ENCODE data around the gene NMT1. TPM values are rescaled to one million over a fixed set of nuclear protein-coding genes. Genes with fewer than 3 reads are reported as not detected.

NMT1 gene
- total and polyA plus RNA-seq, 11 donors: 36.8 to 114 (median 68.7) TPM

- intact Hi-C loops (cut with DNase I): loop anchor here in 2 of 10 donors (2.0 to 5.0 kb wide), 2 partner anchors 31 to 180 kb away; partner anchors contain the start of gene PLCD3 (in 1 of the 2)
- H3K27ac ChIP-seq: peak overlapping the region in 10 of 12 donors; percentile 47 to 90 (median 84)
- 67 to 77% (median 74%) methylated on average over 10 to 12 of the region's 12 CpGs for WGBS, 4 donors
- ATAC-seq (no peak), DNase-seq (no peak)
- H3K9me3 ChIP-seq: no peaks in the 10 kb centered on the region
- H3K4me1 ChIP-seq: peaks cover 0 to 69% (median 35%) of the 10 kb centered on the region in 12 donors
- H3K4me3 ChIP-seq: no peak overlapping the region
- H3K27me3 ChIP-seq: no peaks in the 10 kb centered on the region
- peaks cover 0 to 100% (median 94%) of the 10 kb centered on the region in 9 donors for H3K36me3 ChIP-seq
- TF ChIP-seq POLR2A (IDR thresholded peaks at IDR 0.05): no peak
- TF ChIP-seq, protein P1, sequence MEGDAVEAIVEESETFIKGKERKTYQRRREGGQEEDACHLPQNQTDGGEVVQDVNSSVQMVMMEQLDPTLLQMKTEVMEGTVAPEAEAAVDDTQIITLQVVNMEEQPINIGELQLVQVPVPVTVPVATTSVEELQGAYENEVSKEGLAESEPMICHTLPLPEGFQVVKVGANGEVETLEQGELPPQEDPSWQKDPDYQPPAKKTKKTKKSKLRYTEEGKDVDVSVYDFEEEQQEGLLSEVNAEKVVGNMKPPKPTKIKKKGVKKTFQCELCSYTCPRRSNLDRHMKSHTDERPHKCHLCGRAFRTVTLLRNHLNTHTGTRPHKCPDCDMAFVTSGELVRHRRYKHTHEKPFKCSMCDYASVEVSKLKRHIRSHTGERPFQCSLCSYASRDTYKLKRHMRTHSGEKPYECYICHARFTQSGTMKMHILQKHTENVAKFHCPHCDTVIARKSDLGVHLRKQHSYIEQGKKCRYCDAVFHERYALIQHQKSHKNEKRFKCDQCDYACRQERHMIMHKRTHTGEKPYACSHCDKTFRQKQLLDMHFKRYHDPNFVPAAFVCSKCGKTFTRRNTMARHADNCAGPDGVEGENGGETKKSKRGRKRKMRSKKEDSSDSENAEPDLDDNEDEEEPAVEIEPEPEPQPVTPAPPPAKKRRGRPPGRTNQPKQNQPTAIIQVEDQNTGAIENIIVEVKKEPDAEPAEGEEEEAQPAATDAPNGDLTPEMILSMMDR (IDR thresholded peaks at IDR 0.05): no peak
Observed at GRCh38 chr17:45101883-45102811, 41.0 kb downstream of the NMT1 start.

- peak overlapping the region in 10 of 12 donors; percentile 47 to 90 (median 84) for H3K27ac ChIP-seq
- no peak overlapping the region for H3K4me3 ChIP-seq
- no peaks in the 10 kb centered on the region for H3K9me3 ChIP-seq
- DNase-seq (no peak), ATAC-seq (no peak)
- TF ChIP-seq POLR2A (IDR thresholded peaks at IDR 0.05): no peak
- TF ChIP-seq, protein P1 (IDR thresholded peaks at IDR 0.05): no peak
- H3K4me1 ChIP-seq: peaks cover 0 to 76% (median 38%) of the 10 kb centered on the region in 12 donors
- 50 to 71% (median 62%) methylated on average over 9 of the region's 9 CpGs for WGBS, 4 donors
- H3K27me3 ChIP-seq: no peaks in the 10 kb centered on the region
- H3K36me3 ChIP-seq: peaks cover 0 to 100% (median 92%) of the 10 kb centered on the region in 9 donors
- intact Hi-C loops (cut with DNase I): loop anchor here in 2 of 10 donors (2.0 to 5.0 kb wide), 2 partner anchors 30 to 181 kb away; partner anchors contain the start of gene PLCD3 (in 1 of the 2)
Observed at GRCh38 chr17:45102856-45103255, 41.7 kb downstream of the NMT1 start.

DNA sequence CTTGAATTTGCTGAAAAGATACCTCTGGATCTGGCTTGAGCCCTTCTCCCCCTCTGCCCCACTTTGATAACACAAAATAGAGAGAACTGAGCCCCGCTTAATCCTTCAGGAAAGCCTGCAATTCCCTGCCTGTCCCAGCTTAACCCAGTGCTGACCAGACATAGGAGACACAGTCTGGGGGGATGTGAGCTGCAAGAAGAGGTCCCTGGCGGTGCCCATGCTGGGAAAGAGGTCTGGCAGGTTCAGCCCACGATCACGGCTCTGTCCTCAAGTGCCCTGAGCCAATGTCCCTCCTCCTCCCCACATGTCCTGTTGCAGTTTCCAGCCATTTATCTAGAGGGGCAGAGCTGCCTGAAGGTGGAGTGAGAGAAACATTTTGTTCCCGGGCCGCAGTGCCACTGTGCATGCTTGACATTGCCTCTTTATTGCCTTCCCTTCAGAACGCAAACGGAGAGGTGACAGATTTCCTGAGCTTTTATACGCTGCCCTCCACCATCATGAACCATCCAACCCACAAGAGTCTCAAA lies 42.2 kb downstream of the NMT1 start:
- Histone ChIP-seq H3K36me3 (peaks cover 0 to 100% (median 92%) of the 10 kb centered on the region in 9 donors), H3K27me3 (no peaks in the 10 kb centered on the region), H3K9me3 (no peaks in the 10 kb centered on the region), H3K27ac (peak overlapping the region in 11 of 12 donors; percentile 19 to 90 (median 83)), H3K4me1 (peaks cover 0 to 80% (median 38%) of the 10 kb centered on the region in 12 donors), H3K4me3 (no peak overlapping the region)
- DNase-seq (peak in 3 of 5 donors; percentile 46 to 78 (median 70)), ATAC-seq (peak; percentile 67 to 82 (median 78))
- intact Hi-C loops (cut with DNase I): loop anchor here in 2 of 10 donors (2.0 to 5.0 kb wide), 2 partner anchors 29 to 181 kb away; partner anchors contain the start of gene PLCD3 (in 1 of the 2)
- TF ChIP-seq, protein P1 (IDR thresholded peaks at IDR 0.05): peak in 4 of 12 donors; percentile 7 to 32 (median 20)
- TF ChIP-seq POLR2A (IDR thresholded peaks at IDR 0.05): no peak
- 48 to 58% (median 52%) methylated on average over 9 of the region's 9 CpGs for WGBS, 4 donors
